Hematopoietic multipotent progenitor cell treated with erythropoietin and hydrocortisone succinate and interleukin-3 and kit ligand, for 8 days (in vitro differentiated cells): ENCODE results near the gene TRPV2.

Source experiments
- DNase-seq: peaks from one replicate; pipeline ENCODE4 v3.0.0-alpha.2; 2015

The TRPV2 gene

GRCh38 chr17:16407911-16408588, 7.3 kb upstream of the TRPV2 start:
- DNase-seq, result peak; percentile 69

DNA sequence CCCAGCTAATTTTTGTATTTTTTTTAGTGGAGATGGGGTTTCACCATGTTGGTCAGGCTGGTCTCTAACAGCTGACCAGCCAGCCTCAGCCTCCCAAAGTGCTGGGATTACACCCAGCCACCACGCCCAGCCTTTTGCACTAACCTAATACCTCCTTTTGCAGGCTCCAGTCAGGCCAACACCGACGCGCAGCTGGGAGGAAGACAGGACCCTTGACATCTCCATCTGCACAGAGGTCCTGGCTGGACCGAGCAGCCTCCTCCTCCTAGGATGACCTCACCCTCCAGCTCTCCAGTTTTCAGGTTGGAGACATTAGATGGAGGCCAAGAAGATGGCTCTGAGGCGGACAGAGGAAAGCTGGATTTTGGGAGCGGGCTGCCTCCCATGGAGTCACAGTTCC, 2.0 kb downstream of the TRPV2 start:
- DNase-seq, result no peak

GRCh38 chr17:16417896-16418684, 2.7 kb downstream of the TRPV2 start:
- no peak for DNase-seq

- DNase-seq, result peak; percentile 25
Measured at GRCh38 chr17:16418685-16419068, 3.3 kb downstream of the TRPV2 start.

DNA sequence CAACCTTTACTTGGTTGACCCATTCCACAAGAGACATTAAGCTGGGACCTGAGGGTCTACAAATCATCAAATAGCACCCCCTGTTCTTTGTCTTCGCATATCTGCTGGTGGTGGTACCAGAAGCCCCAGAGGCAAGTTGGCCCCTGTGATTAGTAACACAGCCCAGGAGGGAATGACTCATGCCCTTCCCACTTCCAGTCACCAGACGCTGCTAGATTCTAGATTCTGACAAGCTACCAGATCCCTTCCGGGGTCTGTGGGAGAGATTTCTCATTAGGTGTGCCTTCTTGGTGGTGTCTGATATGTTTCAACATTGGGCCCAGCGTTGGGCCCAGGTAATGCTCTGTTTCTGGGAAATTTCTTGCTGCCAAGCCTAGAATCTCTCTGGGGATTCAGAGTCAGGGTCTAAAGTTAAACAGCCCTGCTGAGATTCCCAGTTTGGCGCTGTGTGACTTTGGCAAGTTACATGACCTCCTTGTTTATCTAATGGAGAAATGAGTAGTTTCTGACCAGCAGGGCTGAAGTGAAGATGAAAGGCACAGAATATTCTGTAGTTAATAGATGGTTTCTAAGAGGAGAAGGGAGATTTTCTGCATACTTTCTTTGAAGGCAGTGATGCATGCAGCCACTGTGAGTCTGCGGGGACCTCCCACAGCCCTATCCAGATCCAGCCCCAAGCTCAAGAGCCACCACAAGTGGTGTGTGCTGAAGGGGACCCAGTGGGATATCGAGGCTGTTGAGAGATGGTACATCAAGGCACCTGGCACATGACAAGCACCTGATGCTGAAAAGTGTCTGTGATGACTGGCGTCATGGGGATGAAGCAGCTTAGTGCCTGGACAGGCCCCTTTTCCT, 3.9 kb downstream of the TRPV2 start:
- peak; percentile 86 for DNase-seq

- peak; percentile 69 for DNase-seq
Measured at GRCh38 chr17:16419929-16420271, 4.5 kb downstream of the TRPV2 start.

DNA sequence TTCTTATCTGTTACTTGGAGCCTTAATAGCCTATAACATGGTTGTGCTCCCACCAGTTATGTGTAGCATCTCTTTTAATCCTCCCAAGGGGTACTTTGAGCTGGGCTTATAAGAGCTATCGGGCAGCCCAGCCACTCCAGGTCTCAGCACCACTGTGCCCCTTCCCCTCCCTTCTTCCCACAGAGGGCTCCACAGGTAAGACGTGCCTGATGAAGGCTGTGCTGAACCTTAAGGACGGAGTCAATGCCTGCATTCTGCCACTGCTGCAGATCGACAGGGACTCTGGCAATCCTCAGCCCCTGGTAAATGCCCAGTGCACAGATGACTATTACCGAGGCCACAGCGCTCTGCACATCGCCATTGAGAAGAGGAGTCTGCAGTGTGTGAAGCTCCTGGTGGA, 7.0 kb downstream of the TRPV2 start:
- DNase-seq, result no peak

- no peak for DNase-seq
Measured at GRCh38 chr17:16423226-16423872, 8.0 kb downstream of the TRPV2 start.

DNA sequence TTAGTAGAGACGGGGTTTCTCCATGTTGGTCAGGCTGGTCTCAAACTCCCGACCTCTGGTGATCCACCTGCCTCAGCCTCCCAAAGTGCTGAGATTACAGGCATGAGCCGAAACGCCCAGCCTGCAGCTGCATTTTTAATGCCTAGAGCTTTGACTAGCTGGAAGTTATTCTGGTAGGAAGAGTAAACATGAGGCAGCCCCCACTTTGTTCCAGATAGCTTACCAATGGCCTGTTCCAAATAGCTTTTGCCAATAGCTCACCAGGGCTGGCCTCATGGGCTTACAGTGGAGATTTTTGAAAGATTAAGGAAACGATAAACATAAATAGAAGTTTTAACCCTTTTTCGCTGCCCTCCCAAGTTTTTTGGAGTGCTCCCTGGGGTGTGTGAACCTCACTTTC, 9.8 kb downstream of the TRPV2 start:
- no peak for DNase-seq

DNA sequence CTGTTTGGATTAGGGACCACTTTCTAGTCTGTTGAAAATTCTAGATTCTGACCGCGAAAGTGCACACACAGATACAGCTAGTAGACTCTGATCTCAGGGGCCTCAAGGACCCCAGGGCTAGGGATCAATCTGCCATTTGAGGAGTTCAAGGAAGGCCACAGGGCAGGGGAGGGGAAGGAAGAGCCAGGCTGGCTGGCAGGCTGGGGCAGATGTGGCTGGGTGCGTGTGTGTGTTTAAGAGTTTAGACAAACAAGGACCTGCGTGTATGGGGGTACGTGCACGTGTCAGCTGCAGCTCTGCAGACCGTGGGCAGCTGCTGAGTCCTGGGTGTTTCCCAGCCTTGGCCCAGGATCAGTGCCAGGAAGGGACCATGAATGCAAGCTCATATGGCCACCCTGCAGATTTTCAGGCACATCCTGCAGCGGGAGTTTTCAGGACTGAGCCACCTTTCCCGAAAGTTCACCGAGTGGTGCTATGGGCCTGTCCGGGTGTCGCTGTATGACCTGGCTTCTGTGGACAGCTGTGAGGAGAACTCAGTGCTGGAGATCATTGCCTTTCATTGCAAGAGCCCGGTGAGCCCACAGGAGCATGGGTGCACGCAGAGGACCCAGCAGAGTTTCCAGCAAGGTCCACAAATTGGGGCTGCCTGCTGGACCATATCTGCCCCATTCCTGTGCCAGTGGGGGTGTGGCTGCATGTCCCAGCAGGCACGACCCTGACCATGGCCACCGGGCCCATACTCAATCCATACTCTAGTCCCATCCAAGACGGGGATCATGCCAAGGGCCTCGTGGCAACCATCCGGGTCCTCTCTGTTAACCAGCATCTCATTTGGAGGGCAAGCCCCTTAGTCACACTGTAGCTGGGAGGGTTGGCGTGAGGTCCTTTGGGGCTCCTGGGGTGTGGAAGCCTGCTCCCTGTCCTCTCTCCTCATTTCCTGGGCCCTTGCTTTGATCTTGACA, 10.6 kb downstream of the TRPV2 start:
- no peak for DNase-seq

DNA sequence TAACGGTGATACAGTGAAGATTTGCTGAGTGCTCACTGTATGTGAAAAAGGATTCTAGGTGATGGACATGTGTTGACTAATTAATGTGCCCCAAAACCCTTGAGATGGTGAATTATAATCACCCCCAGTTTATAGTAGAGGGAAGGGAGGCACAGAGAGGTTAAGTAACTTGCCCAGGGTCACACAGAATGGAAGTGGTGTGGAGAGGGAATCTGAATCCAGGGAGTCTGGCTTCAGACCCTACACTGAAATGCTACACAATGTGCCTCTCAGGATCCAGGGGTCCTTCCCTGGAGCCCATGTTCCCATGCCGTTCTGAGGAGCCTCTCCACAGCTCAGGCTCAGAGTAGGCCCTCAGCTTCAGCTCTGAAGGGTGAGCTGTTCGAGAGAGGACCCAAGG, 11.6 kb downstream of the TRPV2 start:
- DNase-seq, result no peak

GRCh38 chr17:16428098-16428882, 12.9 kb downstream of the TRPV2 start:
- peak; percentile 79 for DNase-seq

- DNase-seq, result no peak
Measured at GRCh38 chr17:16429083-16429482, 13.7 kb downstream of the TRPV2 start.

GRCh38 chr17:16430650-16431049, 15.3 kb downstream of the TRPV2 start:
- DNase-seq, result no peak

GRCh38 chr17:16432017-16432416, 16.6 kb downstream of the TRPV2 start:
- no peak for DNase-seq

DNA sequence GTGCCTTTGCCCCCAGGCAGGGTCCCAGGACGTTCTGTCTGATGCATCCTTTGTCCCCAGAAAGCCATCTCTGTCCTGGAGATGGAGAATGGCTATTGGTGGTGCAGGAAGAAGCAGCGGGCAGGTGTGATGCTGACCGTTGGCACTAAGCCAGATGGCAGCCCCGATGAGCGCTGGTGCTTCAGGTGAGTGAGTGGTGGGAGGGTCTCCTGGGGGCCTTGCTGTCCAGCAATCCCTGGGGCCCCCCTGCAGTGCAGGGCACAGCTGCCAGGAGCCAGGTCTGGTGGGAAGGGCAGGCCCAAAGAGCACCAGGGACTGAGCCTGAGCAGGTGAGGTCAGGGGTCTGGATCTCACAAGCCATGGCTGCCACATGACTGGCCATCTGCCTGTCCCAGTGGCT, 18.1 kb downstream of the TRPV2 start:
- DNase-seq, result no peak

DNA sequence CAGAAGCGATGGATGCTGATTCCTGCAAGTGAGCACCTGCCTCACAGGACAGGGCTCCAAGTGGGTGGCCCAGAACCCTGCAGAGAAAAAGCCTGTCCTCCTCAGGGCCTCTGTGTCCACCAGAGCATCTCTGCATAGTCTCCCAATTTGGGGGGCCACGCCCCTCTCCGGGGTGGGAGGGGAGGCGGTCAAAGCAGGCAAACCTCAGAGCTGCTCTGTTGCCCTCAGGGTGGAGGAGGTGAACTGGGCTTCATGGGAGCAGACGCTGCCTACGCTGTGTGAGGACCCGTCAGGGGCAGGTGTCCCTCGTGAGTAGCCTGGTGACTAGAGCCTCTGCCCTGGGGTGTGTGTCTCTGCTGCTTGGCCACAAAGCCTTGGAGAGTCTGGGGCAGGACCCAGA, 19.3 kb downstream of the TRPV2 start:
- no peak for DNase-seq

DNA sequence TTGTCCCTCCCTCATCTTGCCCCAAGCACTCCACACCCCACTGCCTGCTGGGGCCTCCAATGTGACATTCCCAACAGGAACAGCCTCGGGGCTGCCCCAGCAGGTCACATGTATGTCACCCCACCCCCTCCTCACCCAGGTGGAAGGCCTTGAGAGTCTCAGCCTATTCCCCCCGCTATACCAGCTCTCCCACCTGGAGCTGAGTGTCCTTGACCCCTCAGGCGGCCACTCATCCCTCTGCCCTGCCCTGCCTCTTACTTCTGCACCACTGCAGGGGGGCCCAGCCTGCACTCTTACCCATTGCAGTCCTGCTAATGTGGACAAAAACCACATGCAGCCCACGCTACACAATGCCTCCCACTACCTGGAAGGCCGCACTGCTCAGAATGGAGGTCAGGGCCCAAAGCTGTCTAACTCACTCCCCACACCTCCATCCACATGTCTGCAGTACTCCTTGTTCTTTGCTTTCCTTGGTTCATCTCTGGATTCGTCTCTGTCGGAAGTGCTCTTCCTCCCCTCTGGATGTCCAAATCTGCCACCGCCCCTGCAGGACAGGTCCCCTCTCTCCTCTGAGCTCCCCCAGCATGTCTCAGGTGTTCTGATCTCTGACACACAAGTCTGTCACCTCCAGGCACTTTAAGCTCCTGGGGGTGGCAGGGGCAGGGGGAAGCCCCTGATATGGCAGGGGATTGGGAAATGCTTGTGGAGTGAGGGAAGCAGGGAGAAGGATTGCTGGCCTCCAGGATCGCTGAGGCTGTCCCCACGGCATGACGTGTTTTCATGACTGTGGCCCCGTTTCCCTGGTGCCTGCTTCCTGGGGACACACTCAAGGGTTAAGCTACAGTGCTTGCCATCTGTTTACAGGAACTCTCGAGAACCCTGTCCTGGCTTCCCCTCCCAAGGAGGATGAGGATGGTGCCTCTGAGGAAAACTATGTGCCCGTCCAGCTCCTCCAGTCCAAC, 20.8 kb downstream of the TRPV2 start:
- DNase-seq, result no peak

DNA sequence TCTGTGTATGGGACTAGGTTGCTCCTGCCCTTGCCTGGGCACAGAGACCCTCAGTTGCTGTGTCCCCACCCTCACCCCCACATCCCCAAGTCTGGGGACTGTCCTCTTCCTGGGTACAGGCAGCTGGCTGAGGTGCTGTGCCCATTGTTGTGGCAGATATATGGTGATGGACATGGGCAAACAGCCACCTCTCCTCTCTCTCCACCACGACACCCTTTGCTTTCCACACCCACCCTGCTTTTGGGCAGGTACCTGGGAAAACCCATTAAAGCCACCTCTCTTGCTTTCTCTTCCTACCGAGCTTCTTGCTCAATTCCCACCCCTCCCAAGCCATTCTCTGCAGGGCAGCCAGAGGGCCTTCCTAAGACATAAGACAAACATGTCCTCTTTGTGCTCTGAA, 21.7 kb downstream of the TRPV2 start:
- no peak for DNase-seq

GRCh38 chr17:16438173-16438556, 22.8 kb downstream of the TRPV2 start:
- DNase-seq, result no peak
